MCF 10A (cell line): ENCODE results near the gene WDPCP. TPM values are rescaled to one million over a fixed set of nuclear protein-coding genes. Genes with fewer than 3 reads are reported as not detected.
"Not testable (repeated sequence)": the region's sequence is repeated elsewhere in the genome, so short reads cannot be mapped to it uniquely, and the experiment has no call there.

Experiments
- BruUV-seq: library from RNA; stranded (reverse); fragments of 400-500 nt; replicated peaks from 2 replicates; lab custom pipeline; 2021; lab: Mats Ljungman, UMichigan
- CTCF ChIA-PET: fragments of 300-600 bp; sonication (Branson Sonifier 250); formaldehyde crosslinking; extraction: SDS; loops from one replicate; lab custom pipeline; 2021; ENCODE audit warnings: antibody characterized with exemption, inconsistent platforms; lab: Yijun Ruan, JAX
- POLR2A ChIA-PET: fragments of 300-600, 350-650 bp; sonication (Branson Sonifier 250); formaldehyde crosslinking; extraction: SDS; loops from one replicate; lab custom pipeline; 2020; ENCODE audit warnings: antibody characterized with exemption, inconsistent platforms; lab: Yijun Ruan, JAX
- DNase-seq: peaks from one replicate; pipeline ENCODE4 v3.0.0-alpha.2; 2018; ENCODE audit not compliant: unreplicated experiment
- H3K27ac Mint-ChIP-seq: one replicate; pipeline ENCODE4 v1.8.0; 2022; ENCODE audit warnings: mild to moderate bottlenecking, low read depth, mixed read lengths; ENCODE audit not compliant: unreplicated experiment
- H3K27me3 Mint-ChIP-seq: one replicate; pipeline ENCODE4 v1.8.0; 2022; ENCODE audit warnings: mixed read lengths; ENCODE audit not compliant: insufficient read depth, unreplicated experiment
- H3K36me3 Mint-ChIP-seq: one replicate; pipeline ENCODE4 v1.8.0; 2022; ENCODE audit warnings: mild to moderate bottlenecking, moderate library complexity, mixed read lengths; ENCODE audit not compliant: insufficient read depth, unreplicated experiment
- H3K4me1 Mint-ChIP-seq: one replicate; pipeline ENCODE4 v1.8.0; 2022; ENCODE audit warnings: mixed read lengths; ENCODE audit not compliant: insufficient read depth, unreplicated experiment
- H3K4me3 Mint-ChIP-seq: one replicate; pipeline ENCODE4 v1.8.0; 2022; ENCODE audit warnings: mild to moderate bottlenecking, moderate library complexity, mixed read lengths; ENCODE audit not compliant: unreplicated experiment
- H3K9me3 Mint-ChIP-seq: one replicate; pipeline ENCODE4 v1.8.0; 2022; ENCODE audit warnings: mixed read lengths; ENCODE audit not compliant: unreplicated experiment
- CTCF ChIP-seq: fragments of 200-600 bp; IDR thresholded peaks from one replicate; pipeline ENCODE4 v1.8.0; 2022; ENCODE audit warnings: antibody characterized with exemption, mild to moderate bottlenecking; ENCODE audit not compliant: unreplicated experiment
- intact Hi-C: fragments of 100-400 bp; cut with micrococcal nuclease; formaldehyde crosslinking; loops from 2 replicates; pipeline ENCODE4 v1.14.1; 2022
- total RNA-seq: library from RNA; stranded (reverse); gene quantifications from 2 replicates; pipeline ENCODE4 v1.2.3, GENCODE V29; 2022

The WDPCP gene
- total RNA-seq, 1 experiment from 2014 or later: 6.9 TPM

DNA sequence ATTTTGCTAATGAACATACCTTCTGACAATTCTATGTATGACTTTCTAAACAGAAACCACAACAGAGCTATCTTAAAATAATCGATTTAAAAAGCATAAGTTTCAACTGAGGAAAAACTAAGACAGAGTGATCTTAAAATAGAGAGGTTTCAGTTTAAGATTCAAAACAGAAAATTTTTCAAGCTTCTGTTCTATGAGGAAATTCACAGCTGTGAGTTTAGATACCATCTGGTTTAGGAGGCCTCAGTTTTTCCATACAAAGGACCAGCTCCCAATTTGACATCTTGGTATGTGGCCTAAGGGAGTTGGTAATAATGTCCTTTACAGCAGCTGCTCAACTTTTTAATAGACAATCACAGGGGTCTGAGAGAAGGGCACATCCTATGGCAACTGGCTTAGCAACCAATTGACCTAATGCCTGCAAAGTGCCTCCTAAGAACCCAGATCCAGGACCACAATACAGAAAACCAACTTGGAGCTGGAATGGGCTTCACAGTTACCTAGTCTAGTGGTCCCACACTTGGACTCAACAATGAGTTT lies 40.2 kb upstream of the WDPCP start:
- Mint-ChIP-seq H3K4me1 (no peaks in the 10 kb centered on the region), H3K36me3 (peaks cover 7% of the 10 kb centered on the region), H3K27me3 (no peaks in the 10 kb centered on the region), H3K9me3 (peaks cover 15% of the 10 kb centered on the region), H3K4me3 (no peak overlapping the region), H3K27ac (no peak overlapping the region)
- POLR2A ChIA-PET: interaction anchor here (1.6 kb wide), 1 partner anchor 40 kb away, joined by 5 read pairs; the partner anchor contains the start of genes MDH1 and WDPCP
- DNase-seq: no peak
- no TSS peak for BruUV-seq
- CTCF ChIA-PET: no interaction called here
- intact Hi-C loops: no loop called here
- TF ChIP-seq CTCF: no peak

GRCh38 chr2:63627866-63628265 lies 39.6 kb upstream of the WDPCP start:
- no peak for TF ChIP-seq CTCF
- Mint-ChIP-seq H3K27me3 (no peaks in the 10 kb centered on the region), H3K4me3 (no peak overlapping the region), H3K27ac (no peak overlapping the region), H3K4me1 (no peaks in the 10 kb centered on the region), H3K9me3 (peaks cover 15% of the 10 kb centered on the region), H3K36me3 (peaks cover 7% of the 10 kb centered on the region)
- ChIA-PET POLR2A (interaction anchor here (1.6 kb wide), 2 partner anchors 13 to 40 kb away, joined by 3 to 5 read pairs; partner anchors contain the start of genes MDH1 and WDPCP), CTCF (interaction anchor here (0.7 kb wide), 1 partner anchor 37 kb away, joined by 3 read pairs; no protein-coding TSS in a partner anchor)
- no peak for DNase-seq
- intact Hi-C loops: no loop called here
- BruUV-seq: no TSS peak

GRCh38 chr2:63623763-63624162 lies 35.5 kb upstream of the WDPCP start:
- H3K27ac Mint-ChIP-seq, CTCF ChIA-PET, H3K27me3 Mint-ChIP-seq, H3K36me3 Mint-ChIP-seq, H3K4me3 Mint-ChIP-seq, DNase-seq, intact Hi-C loops, BruUV-seq, H3K4me1 Mint-ChIP-seq, H3K9me3 Mint-ChIP-seq: not testable (repeated sequence)
- POLR2A ChIA-PET: interaction anchor here (0.6 to 1.0 kb wide), 3 partner anchors 8 to 261 kb away, joined by 4 to 5 read pairs (median 4); partner anchors contain the start of genes MDH1 and WDPCP

DNA sequence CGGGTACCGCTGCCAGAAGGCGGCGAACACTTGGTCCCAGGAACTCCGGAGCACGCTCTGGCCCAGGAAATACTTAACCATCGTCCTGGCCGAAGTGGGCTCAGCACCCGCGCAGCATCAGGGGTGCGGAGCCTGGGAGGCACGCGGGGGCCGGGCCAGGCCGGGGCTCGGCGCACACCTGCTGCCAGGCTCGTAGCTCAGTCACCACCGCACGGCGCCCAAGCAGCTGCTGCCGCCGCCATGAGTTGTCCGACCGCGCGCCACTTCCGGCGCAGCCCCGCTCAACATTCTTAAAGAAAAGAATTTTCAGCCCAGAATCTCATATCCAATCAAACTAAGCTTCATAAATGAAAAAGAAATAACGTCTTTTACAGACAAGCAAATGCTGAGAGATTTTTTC lies 34.5 kb upstream of the WDPCP start:
- H3K36me3 Mint-ChIP-seq: no peaks in the 10 kb centered on the region
- BruUV-seq: no TSS peak
- no peak overlapping the region for H3K27ac Mint-ChIP-seq
- no peak overlapping the region for H3K4me3 Mint-ChIP-seq
- CTCF ChIA-PET: no interaction called here
- H3K9me3 Mint-ChIP-seq: peaks cover 4% of the 10 kb centered on the region
- no peak for TF ChIP-seq CTCF
- POLR2A ChIA-PET: no interaction called here
- DNase-seq: no peak
- no peaks in the 10 kb centered on the region for H3K27me3 Mint-ChIP-seq
- no peaks in the 10 kb centered on the region for H3K4me1 Mint-ChIP-seq
- intact Hi-C loops: no loop called here
